Heart left ventricle (tissue), 16 donors: Measurements from ENCODE around the gene ZNF524. TPM values are rescaled to one million over a fixed set of nuclear protein-coding genes. Genes with fewer than 3 reads are reported as not detected.
A peak's percentile ranks its signal among the peaks of the same experiment; 100 is the strongest.

Experiments
- ATAC-seq, 4 donors: fragments of 200-7000 bp; cut with Tn5 transposase; one replicate each; pipeline ENCODE4 v1.9.1; 2020 to 2022; ENCODE audit warnings: moderate library complexity in 4 of 4, mild to moderate bottlenecking in 3 of 4, moderate number of reproducible peaks in 1 of 4
- DNase-seq, 5 donors: peaks; one replicate each; pipeline ENCODE4 v3.0.0-alpha.2; 2020
- H3K27ac ChIP-seq, 12 donors: fragments of 200-600 bp; sonication (generic) in 4 of 12; one replicate each; pipeline versions ENCODE4 v1.5.0 to v1.8.0; 2016 to 2022; ENCODE audit warnings: mild to moderate bottlenecking in 2 of 12
- H3K27me3 ChIP-seq, 9 donors: fragments of 200-600 bp; sonication (generic) in 2 of 9; one replicate each; pipeline versions ENCODE4 v1.5.1 to v1.8.0; 2016 to 2022; ENCODE audit warnings: mild to moderate bottlenecking in 3 of 9
- H3K36me3 ChIP-seq, 9 donors: fragments of 200-600 bp; sonication (generic) in 2 of 9; one replicate each; pipeline versions ENCODE4 v1.5.0 to v1.8.0; 2018 to 2022; ENCODE audit warnings: mild to moderate bottlenecking in 2 of 9
- H3K4me1 ChIP-seq, 12 donors: fragments of 200-600 bp; sonication (generic) in 4 of 12; one replicate each; pipeline versions ENCODE4 v1.5.0 to v1.8.0; 2016 to 2022; ENCODE audit warnings: mild to moderate bottlenecking in 3 of 12
- H3K4me3 ChIP-seq, 12 donors: fragments of 200-600 bp; sonication (generic) in 4 of 12; one replicate each; pipeline versions ENCODE4 v1.5.0 to v1.8.0; 2017 to 2022; ENCODE audit warnings: mild to moderate bottlenecking in 9 of 12, moderate library complexity in 4 of 12
- H3K9me3 ChIP-seq, 12 donors: fragments of 200-600 bp; sonication (generic) in 4 of 12; one replicate each; pipeline versions ENCODE4 v1.5.0 to v1.8.0; 2016 to 2022; ENCODE audit warnings: mild to moderate bottlenecking in 1 of 12
- POLR2A ChIP-seq, 2 donors: fragments of 450-650 bp; IDR thresholded peaks; one replicate each; pipeline ENCODE4 v1.6.1; 2017; ENCODE audit warnings: antibody characterized with exemption in 2 of 2, mild to moderate bottlenecking in 2 of 2, moderate library complexity in 2 of 2
- WGBS, 4 donors: extraction: QIAGEN DNeasy Blood & Tissue Kit in 2 of 4; methylation state at CpG; one replicate each; pipeline versions ENCODE4 v1.1.5 to v1.1.7; 2013 to 2018; 5-methylcytosine and 5-hydroxymethylcytosine counted together
- intact Hi-C, 10 donors: fragments of 100-400 bp; cut with DNase I; formaldehyde crosslinking; loops; one replicate each; pipeline versions ENCODE4 v1.11.1 to v1.14.2; 2022
- polyA plus RNA-seq, 2 donors: library from polyadenylated mRNA; stranded (reverse); fragments of 200-250 nt; gene quantifications; one replicate each; pipeline ENCODE4 v1.2.3, GENCODE V29; 2013
- total RNA-seq, 9 donors: library from RNA; depleted of rRNA in 2 of 9; stranded (reverse); fragments of >200 nt in 2 of 9; fragmentation: NEBNext Ultra II Directional in 3 of 9; extraction: Animal tissue kit (Norgen Biotek cat#: 25700) in 3 of 9; gene quantifications; one replicate each; pipeline versions ENCODE4 v1.1.0 to v1.2.4, GENCODE V29; 2016 to 2023
- TF ChIP-seq, protein P1 (sequence below), 12 donors: fragments of 200-600 bp; sonication (generic) in 4 of 12; IDR thresholded peaks; one replicate each; pipeline versions ENCODE4 v1.5.0 to v1.8.0; 2018 to 2022; ENCODE audit warnings: antibody characterized with exemption in 12 of 12, mild to moderate bottlenecking in 5 of 12
- donor health status: ischemic (EF 13 %, LVEDD 7.1; RV severe dilation, severe dysfunction).
- donor health status: healthy with polysubstance abuse.
- donor health status: DM: no; HTN: yes; CAD: no.
- donor health status: DM: no; HTN: no; CAD: no.
- donor health status: ischemic (EF 25% LVEDD 6.9; RV normal size, moderate dysfunction).
- donor health status: ischemic (EF 25% LVEDD 5.7; RV mildly dilated, moderate dysfunction).
- donor health status: healthy.
- donor health status: DM: yes; HTN: yes; CAD: no.
- donor health status: ischemic (EF 35%, LVEDD 5.7; RV mildly dilated, moderate dysfunction).
- donor health status: nonischemic (EF 11% LVEDD 7.7; RV severe dilation, severe dysfunction).
- donor health status: DM: yes; HTN: yes; CAD: no.
- donor health status: PGD.
- donor health status: ischemic (EF 29% LVEDD 5.4; RV normal size, mild dysfunction).
- donor health status: nonischemic (EF 23%, LVEDD 6.1; RV moderate dilation, normal function).

Gene ZNF524
- total and polyA plus RNA-seq, 11 donors: 11.0 to 34.7 (median 16.7) TPM

- no peaks in the 10 kb centered on the region for H3K9me3 ChIP-seq
- no peak for TF ChIP-seq POLR2A (IDR thresholded peaks at IDR 0.05)
- intact Hi-C loops: loop anchor here in 5 of 10 donors (1.0 to 10.0 kb wide), 6 partner anchors 16 to 462 kb away; partner anchors contain the start of genes BRSK1 (in 1 of the 5), HSPBP1 (in 1 of the 5) and TNNT1 (in 1 of the 5)
- H3K4me1 ChIP-seq: peaks cover 0 to 52% (median 36%) of the 10 kb centered on the region in 12 donors
- H3K36me3 ChIP-seq: peaks cover 0 to 26% (median 13%) of the 10 kb centered on the region in 9 donors
- peak overlapping the region in 10 of 12 donors; percentile 90 to 98 (median 96) for H3K27ac ChIP-seq
- H3K4me3 ChIP-seq: peak overlapping the region in 11 of 12 donors; percentile 72 to 96 (median 79)
- H3K27me3 ChIP-seq: no peaks in the 10 kb centered on the region
- ATAC-seq (no peak), DNase-seq (no peak)
- WGBS, 4 donors: 66 to 75% (median 71%) methylated on average over 9 of the region's 9 CpGs
Observed at GRCh38 chr19:55606817-55607216, 6.7 kb downstream of the ZNF524 start.

- ATAC-seq (no peak), DNase-seq (no peak)
- no peaks in the 10 kb centered on the region for H3K27me3 ChIP-seq
- TF ChIP-seq, protein P1, sequence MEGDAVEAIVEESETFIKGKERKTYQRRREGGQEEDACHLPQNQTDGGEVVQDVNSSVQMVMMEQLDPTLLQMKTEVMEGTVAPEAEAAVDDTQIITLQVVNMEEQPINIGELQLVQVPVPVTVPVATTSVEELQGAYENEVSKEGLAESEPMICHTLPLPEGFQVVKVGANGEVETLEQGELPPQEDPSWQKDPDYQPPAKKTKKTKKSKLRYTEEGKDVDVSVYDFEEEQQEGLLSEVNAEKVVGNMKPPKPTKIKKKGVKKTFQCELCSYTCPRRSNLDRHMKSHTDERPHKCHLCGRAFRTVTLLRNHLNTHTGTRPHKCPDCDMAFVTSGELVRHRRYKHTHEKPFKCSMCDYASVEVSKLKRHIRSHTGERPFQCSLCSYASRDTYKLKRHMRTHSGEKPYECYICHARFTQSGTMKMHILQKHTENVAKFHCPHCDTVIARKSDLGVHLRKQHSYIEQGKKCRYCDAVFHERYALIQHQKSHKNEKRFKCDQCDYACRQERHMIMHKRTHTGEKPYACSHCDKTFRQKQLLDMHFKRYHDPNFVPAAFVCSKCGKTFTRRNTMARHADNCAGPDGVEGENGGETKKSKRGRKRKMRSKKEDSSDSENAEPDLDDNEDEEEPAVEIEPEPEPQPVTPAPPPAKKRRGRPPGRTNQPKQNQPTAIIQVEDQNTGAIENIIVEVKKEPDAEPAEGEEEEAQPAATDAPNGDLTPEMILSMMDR (IDR thresholded peaks at IDR 0.05): no peak
- no peak for TF ChIP-seq POLR2A (IDR thresholded peaks at IDR 0.05)
- peaks cover 0 to 61% (median 41%) of the 10 kb centered on the region in 12 donors for H3K4me1 ChIP-seq
- H3K27ac ChIP-seq: peak overlapping the region in 1 of 12 donors; percentile 2
- no peak overlapping the region for H3K4me3 ChIP-seq
- 93 to 95% (median 93%) methylated on average over 5 of the region's 5 CpGs for WGBS, 4 donors
- H3K36me3 ChIP-seq: peaks cover 0 to 27% (median 15%) of the 10 kb centered on the region in 9 donors
- intact Hi-C loops: loop anchor here in 4 of 10 donors (5.0 to 10.0 kb wide), 3 partner anchors 92 to 465 kb away; partner anchors contain the start of genes BRSK1 (in 1 of the 4), HSPBP1 (in 1 of the 4) and TNNT1 (in 1 of the 4)
- no peaks in the 10 kb centered on the region for H3K9me3 ChIP-seq
Observed at GRCh38 chr19:55609326-55609725, 9.2 kb downstream of the ZNF524 start.

- Histone ChIP-seq H3K4me1 (peaks cover 0 to 50% (median 31%) of the 10 kb centered on the region in 12 donors), H3K4me3 (peak overlapping the region in 3 of 12 donors; percentile 4 to 24 (median 18)), H3K27ac (peak overlapping the region; percentile 38 to 93 (median 77)), H3K36me3 (peaks cover 0 to 46% (median 29%) of the 10 kb centered on the region in 9 donors), H3K9me3 (no peaks in the 10 kb centered on the region), H3K27me3 (no peaks in the 10 kb centered on the region)
- intact Hi-C loops: no loop called here
- no peak for TF ChIP-seq POLR2A (IDR thresholded peaks at IDR 0.05)
- TF ChIP-seq, protein P1 (IDR thresholded peaks at IDR 0.05): no peak
- ATAC-seq (peak; percentile 74 to 89 (median 82)), DNase-seq (peak in 1 of 5 donors; percentile 53)
- 53 to 55% (median 53%) methylated on average over 15 of the region's 15 CpGs for WGBS, 4 donors
Observed at GRCh38 chr19:55611300-55611982, 11.4 kb downstream of the ZNF524 start.

DNA sequence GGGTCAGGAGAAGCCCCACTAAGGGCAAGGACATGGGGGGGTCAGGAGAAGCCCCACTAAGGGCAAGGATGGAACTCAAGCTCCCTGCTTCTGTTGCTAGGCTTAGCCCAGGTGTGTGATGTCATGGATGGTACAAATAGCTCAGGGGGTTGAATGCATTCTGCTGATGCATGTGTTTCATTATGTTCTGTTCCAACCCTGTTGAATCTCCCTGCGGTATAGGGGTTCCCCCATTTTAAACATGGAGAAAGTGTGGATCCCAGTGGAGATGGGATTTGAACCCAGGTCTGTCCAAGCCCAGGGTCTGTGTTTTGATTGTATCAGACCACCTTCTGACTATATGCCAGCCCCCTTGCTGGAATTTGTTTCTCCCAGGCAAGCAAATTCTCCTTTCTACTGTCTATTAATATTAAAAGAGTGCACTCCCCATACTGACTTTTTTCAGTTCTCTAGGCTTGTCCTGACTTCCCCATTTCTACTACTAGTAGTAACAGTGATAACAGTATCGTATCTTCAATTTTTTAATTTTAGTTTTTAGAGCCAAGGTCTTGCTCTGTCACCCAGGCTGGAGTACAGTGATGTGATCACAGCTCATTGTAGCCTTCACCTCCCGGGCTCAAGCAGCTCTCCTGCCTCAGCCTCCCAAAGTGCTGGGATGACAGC lies 12.0 kb downstream of the ZNF524 start:
- H3K27me3 ChIP-seq: no peaks in the 10 kb centered on the region
- H3K4me3 ChIP-seq: no peak overlapping the region
- DNase-seq: no peak
- peaks cover 0 to 50% (median 34%) of the 10 kb centered on the region in 9 donors for H3K36me3 ChIP-seq
- H3K9me3 ChIP-seq: no peaks in the 10 kb centered on the region
- intact Hi-C loops: no loop called here
- TF ChIP-seq, protein P1 (IDR thresholded peaks at IDR 0.05): no peak
- TF ChIP-seq POLR2A (IDR thresholded peaks at IDR 0.05): no peak
- peaks cover 0 to 43% (median 25%) of the 10 kb centered on the region in 12 donors for H3K4me1 ChIP-seq
- H3K27ac ChIP-seq: peak overlapping the region; percentile 38 to 93 (median 77)
- WGBS, 4 donors: 52 to 63% (median 60%) methylated on average over 3 of the region's 3 CpGs
- ATAC-seq: peak; percentile 1 to 50 (median 19)
